Muscle layer of duodenum (tissue), 2 donors: ENCODE results near the gene CREM.

Experiments
- H3K27ac ChIP-seq: one replicate; pipeline ENCODE4 v1.7.0; 2013; ENCODE audit warnings: mild to moderate bottlenecking, low read length
- H3K27me3 ChIP-seq: one replicate; pipeline ENCODE4 v1.7.0; 2013; ENCODE audit warnings: low read depth, mild to moderate bottlenecking, control low read depth, low read length
- H3K36me3 ChIP-seq, 2 donors: one replicate each; pipeline ENCODE4 v1.7.0; 2013; ENCODE audit warnings: low read length in 2 of 2, control low read depth in 1 of 2, mild to moderate bottlenecking in 1 of 2; ENCODE audit not compliant: insufficient read depth in 2 of 2, control insufficient read depth in 1 of 2
- H3K4me1 ChIP-seq, 2 donors: one replicate each; pipeline ENCODE4 v1.7.0; 2013; ENCODE audit warnings: low read length in 2 of 2, mild to moderate bottlenecking in 2 of 2, control low read depth in 1 of 2, moderate library complexity in 1 of 2; ENCODE audit not compliant: insufficient read depth in 2 of 2, control insufficient read depth in 1 of 2
- H3K4me3 ChIP-seq, 2 donors: one replicate each; pipeline ENCODE4 v1.7.0; 2013; ENCODE audit warnings: low read length in 2 of 2, low read depth in 1 of 2, mild to moderate bottlenecking in 1 of 2
- H3K9me3 ChIP-seq, 2 donors: one replicate each; pipeline ENCODE4 v1.7.0; 2013; ENCODE audit warnings: low read length in 2 of 2, control low read depth in 1 of 2, mild to moderate bottlenecking in 1 of 2; ENCODE audit not compliant: control insufficient read depth in 1 of 2
- donor health status: healthy.

CREM gene

GRCh38 chr10:35195361-35196306 is 69.0 kb downstream of the CREM start:
- H3K4me1 ChIP-seq: no peaks in the 10 kb centered on the region
- peak overlapping the region; percentile 39 to 77 for H3K4me3 ChIP-seq
- no peaks in the 10 kb centered on the region for H3K9me3 ChIP-seq
- H3K27me3 ChIP-seq: no peaks in the 10 kb centered on the region
- H3K36me3 ChIP-seq: no peaks in the 10 kb centered on the region
- peak overlapping the region; percentile 96 for H3K27ac ChIP-seq

GRCh38 chr10:35200487-35200886 is 73.8 kb downstream of the CREM start:
- H3K4me1 ChIP-seq: no peaks in the 10 kb centered on the region
- H3K27me3 ChIP-seq: no peaks in the 10 kb centered on the region
- H3K27ac ChIP-seq: no peak overlapping the region
- H3K4me3 ChIP-seq: no peak overlapping the region
- no peaks in the 10 kb centered on the region for H3K36me3 ChIP-seq
- H3K9me3 ChIP-seq: no peaks in the 10 kb centered on the region

GRCh38 chr10:35201234-35201633 is 74.6 kb downstream of the CREM start:
- H3K4me3 ChIP-seq: no peak overlapping the region
- no peak overlapping the region for H3K27ac ChIP-seq
- no peaks in the 10 kb centered on the region for H3K27me3 ChIP-seq
- no peaks in the 10 kb centered on the region for H3K36me3 ChIP-seq
- H3K4me1 ChIP-seq: no peaks in the 10 kb centered on the region
- H3K9me3 ChIP-seq: no peaks in the 10 kb centered on the region

GRCh38 chr10:35202050-35202449 is 75.4 kb downstream of the CREM start:
- Histone ChIP-seq H3K27ac (no peak overlapping the region), H3K27me3 (no peaks in the 10 kb centered on the region), H3K36me3 (no peaks in the 10 kb centered on the region), H3K9me3 (no peaks in the 10 kb centered on the region), H3K4me1 (no peaks in the 10 kb centered on the region), H3K4me3 (no peak overlapping the region)

- no peaks in the 10 kb centered on the region for H3K27me3 ChIP-seq
- H3K27ac ChIP-seq: no peak overlapping the region
- H3K36me3 ChIP-seq: peaks cover 2 to 3% of the 10 kb centered on the region in 2 donors
- peaks cover 0 to 2% of the 10 kb centered on the region in 2 donors for H3K4me1 ChIP-seq
- no peak overlapping the region for H3K4me3 ChIP-seq
- H3K9me3 ChIP-seq: no peaks in the 10 kb centered on the region
Observed at GRCh38 chr10:35203745-35204144, 77.1 kb downstream of the CREM start.

- Histone ChIP-seq H3K9me3 (no peaks in the 10 kb centered on the region), H3K36me3 (peaks cover 5 to 7% of the 10 kb centered on the region in 2 donors), H3K4me3 (no peak overlapping the region), H3K27me3 (no peaks in the 10 kb centered on the region), H3K27ac (no peak overlapping the region), H3K4me1 (peaks cover 0 to 6% of the 10 kb centered on the region in 2 donors)
Observed at GRCh38 chr10:35204650-35205319, 78.1 kb downstream of the CREM start.

GRCh38 chr10:35206274-35206673 is 79.6 kb downstream of the CREM start:
- Histone ChIP-seq H3K36me3 (peaks cover 5 to 7% of the 10 kb centered on the region in 2 donors), H3K4me1 (peaks cover 0 to 6% of the 10 kb centered on the region in 2 donors), H3K9me3 (no peaks in the 10 kb centered on the region), H3K27me3 (no peaks in the 10 kb centered on the region), H3K27ac (no peak overlapping the region), H3K4me3 (no peak overlapping the region)

GRCh38 chr10:35208536-35208935 is 81.9 kb downstream of the CREM start:
- Histone ChIP-seq H3K27ac (no peak overlapping the region), H3K4me1 (peaks cover 0 to 6% of the 10 kb centered on the region in 2 donors), H3K4me3 (no peak overlapping the region), H3K36me3 (peaks cover 5 to 11% of the 10 kb centered on the region in 2 donors), H3K27me3 (no peaks in the 10 kb centered on the region), H3K9me3 (no peaks in the 10 kb centered on the region)

GRCh38 chr10:35208949-35209613 is 82.4 kb downstream of the CREM start:
- Histone ChIP-seq H3K4me3 (no peak overlapping the region), H3K27me3 (no peaks in the 10 kb centered on the region), H3K9me3 (no peaks in the 10 kb centered on the region), H3K27ac (no peak overlapping the region), H3K36me3 (peaks cover 5 to 11% of the 10 kb centered on the region in 2 donors), H3K4me1 (peaks cover 0 to 6% of the 10 kb centered on the region in 2 donors)

GRCh38 chr10:35210961-35211360 is 84.3 kb downstream of the CREM start:
- H3K4me1 ChIP-seq: peaks cover 0 to 6% of the 10 kb centered on the region in 2 donors
- H3K27me3 ChIP-seq: no peaks in the 10 kb centered on the region
- peak overlapping the region; percentile 14 for H3K27ac ChIP-seq
- H3K4me3 ChIP-seq: no peak overlapping the region
- H3K36me3 ChIP-seq: peaks cover 5 to 11% of the 10 kb centered on the region in 2 donors
- no peaks in the 10 kb centered on the region for H3K9me3 ChIP-seq

- H3K4me1 ChIP-seq: peaks cover 0 to 6% of the 10 kb centered on the region in 2 donors
- H3K4me3 ChIP-seq: no peak overlapping the region
- no peaks in the 10 kb centered on the region for H3K9me3 ChIP-seq
- H3K27me3 ChIP-seq: no peaks in the 10 kb centered on the region
- H3K27ac ChIP-seq: peak overlapping the region; percentile 14
- peaks cover 5 to 11% of the 10 kb centered on the region in 2 donors for H3K36me3 ChIP-seq
Observed at GRCh38 chr10:35211390-35211789, 84.7 kb downstream of the CREM start.
